ENCODE data around the gene ARHGAP22.
A peak's percentile ranks its signal among the peaks of the same experiment; 100 is the strongest.

ARHGAP22 gene

DNA sequence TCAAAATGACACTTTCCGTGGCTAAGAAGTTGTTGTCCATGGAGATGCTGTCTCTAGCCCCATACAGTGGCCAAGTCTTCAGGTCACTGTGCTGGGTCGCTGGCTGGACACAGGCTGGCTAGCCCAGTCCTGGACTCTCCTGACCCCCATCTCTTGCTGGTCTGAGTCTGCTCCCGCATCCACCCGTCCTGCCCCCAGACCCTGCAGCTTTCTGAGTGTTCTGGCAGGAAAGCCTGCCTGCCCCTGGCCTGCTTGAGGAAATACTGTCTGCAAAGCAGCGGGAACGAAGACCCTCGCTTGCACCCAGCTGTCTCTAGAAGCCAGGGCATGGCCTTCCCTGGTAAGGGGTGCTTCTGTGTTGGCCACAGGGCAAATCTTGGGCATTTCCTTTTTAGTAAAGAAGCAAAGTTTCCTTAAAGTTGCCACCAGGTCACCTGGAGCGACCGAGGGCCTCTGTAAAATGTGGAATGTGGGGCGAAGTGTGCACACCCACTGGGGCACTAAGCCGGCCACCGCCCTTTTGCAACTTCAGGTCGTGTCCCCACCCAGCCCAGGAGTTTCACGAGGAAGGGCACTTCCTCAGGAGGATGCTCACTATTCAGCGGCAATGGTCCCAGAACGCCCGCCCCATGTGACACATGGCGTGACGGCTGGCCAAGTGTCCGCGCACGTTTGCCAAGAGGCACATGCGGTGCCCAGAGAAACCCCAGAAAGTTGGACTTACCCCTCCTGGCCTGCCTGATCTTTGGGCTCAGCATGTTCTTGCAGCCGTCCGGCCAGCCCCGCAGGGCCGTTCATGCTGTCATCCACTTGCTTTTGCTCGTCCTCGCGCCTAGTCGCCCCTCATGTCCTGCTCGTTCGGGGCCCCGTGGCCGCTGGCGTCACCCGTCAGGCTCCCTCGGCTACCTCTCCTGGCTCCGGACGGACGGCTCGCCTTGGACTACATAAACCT is 558 bp downstream of the ARHGAP22 start:
- Histone ChIP-seq H3K9ac (ENCODE audit: low read length) (peak overlapping the region; percentile 88), H3K27me3 (replicated peaks; ENCODE audit: control insufficient read depth, insufficient read depth, low read length) (no peaks in the 10 kb centered on the region), H3K9me3 (ENCODE audit: control insufficient read depth, low read length) (no peaks in the 10 kb centered on the region), H3K4me3 (ENCODE audit: low read length) (peak overlapping the region; percentile 91), H3K36me3 (ENCODE audit: control insufficient read depth, insufficient read depth, low read length, severe bottlenecking) (no peaks in the 10 kb centered on the region), H3K4me1 (ENCODE audit: control insufficient read depth, insufficient read depth, low read length) (peaks cover 50% of the 10 kb centered on the region)
- DNase-seq (ENCODE audit: low read depth): peak; percentile 38

- Histone ChIP-seq H3K4me3 (ENCODE audit: low read length) (peak overlapping the region; percentile 91), H3K9me3 (ENCODE audit: control insufficient read depth, low read length) (no peaks in the 10 kb centered on the region), H3K27me3 (replicated peaks; ENCODE audit: control insufficient read depth, insufficient read depth, low read length) (no peaks in the 10 kb centered on the region), H3K36me3 (ENCODE audit: control insufficient read depth, insufficient read depth, low read length, severe bottlenecking) (no peaks in the 10 kb centered on the region), H3K4me1 (ENCODE audit: control insufficient read depth, insufficient read depth, low read length) (peaks cover 50% of the 10 kb centered on the region), H3K9ac (ENCODE audit: low read length) (peak overlapping the region; percentile 88)
- DNase-seq (ENCODE audit: low read depth): no peak
Measured at GRCh38 chr10:48603421-48604038, 1.3 kb downstream of the ARHGAP22 start.

DNA sequence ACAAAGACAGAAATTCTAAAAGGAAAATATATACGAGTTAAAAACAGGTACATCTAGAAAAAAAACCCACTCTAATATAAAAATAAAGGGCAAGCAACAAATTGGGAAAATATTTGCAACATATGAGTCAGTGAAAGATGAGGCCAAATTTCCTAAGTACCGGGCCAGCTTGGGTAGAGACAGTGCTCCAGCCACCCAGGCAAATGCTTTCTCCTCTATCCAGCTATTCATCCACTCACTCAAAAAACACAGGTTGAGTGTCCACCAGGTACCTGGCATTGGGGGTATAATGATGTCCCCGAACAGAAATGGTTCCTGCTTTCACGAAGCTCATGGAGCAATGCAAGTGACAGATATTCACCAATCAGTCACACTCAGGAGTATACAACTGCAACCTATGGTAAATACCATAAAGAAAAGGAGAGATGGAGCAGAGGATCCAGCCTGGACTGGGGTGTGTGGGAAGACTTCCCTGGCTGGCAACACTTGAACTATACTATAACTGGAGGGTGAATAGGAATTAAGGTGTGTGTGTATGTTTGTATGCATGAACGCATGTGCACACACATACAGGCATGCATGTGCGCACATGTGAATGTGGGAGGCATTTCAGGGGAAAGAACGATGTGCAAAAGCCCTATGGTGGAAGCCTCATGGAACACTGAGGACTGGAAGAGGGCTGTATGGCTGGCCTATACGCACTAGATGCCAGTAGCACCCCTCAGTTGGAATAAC is 2.3 kb downstream of the ARHGAP22 start:
- DNase-seq (ENCODE audit: low read depth): peak; percentile 41
- H3K4me3 ChIP-seq (ENCODE audit: low read length): no peak overlapping the region
- H3K36me3 ChIP-seq (ENCODE audit: control insufficient read depth, insufficient read depth, low read length, severe bottlenecking): no peaks in the 10 kb centered on the region

DNA sequence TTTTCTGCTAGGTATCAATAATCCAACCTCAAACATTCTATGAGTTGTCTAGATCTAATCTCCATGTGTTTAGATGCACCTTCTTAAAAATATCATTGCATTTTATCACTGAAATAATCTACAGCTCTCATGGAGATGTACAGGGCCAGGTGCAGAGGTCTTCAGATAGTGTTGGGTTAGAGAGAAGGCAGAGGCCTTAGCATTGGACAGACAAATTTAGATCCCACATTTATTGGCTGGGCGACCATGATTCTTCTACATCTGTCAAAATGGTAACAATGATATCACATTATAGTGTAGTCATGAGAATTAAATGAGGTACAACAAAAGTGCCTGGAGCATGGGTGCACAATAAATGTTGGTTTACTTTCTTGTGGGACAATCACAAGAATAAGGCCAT is 3.1 kb downstream of the ARHGAP22 start:
- no peaks in the 10 kb centered on the region for H3K9me3 ChIP-seq (ENCODE audit: control insufficient read depth, low read length)
- no peak for DNase-seq (ENCODE audit: low read depth)
- no peaks in the 10 kb centered on the region for H3K36me3 ChIP-seq (ENCODE audit: control insufficient read depth, insufficient read depth, low read length, severe bottlenecking)
- no peak overlapping the region for H3K9ac ChIP-seq (ENCODE audit: low read length)
- no peaks in the 10 kb centered on the region for H3K27me3 ChIP-seq (replicated peaks; ENCODE audit: control insufficient read depth, insufficient read depth, low read length)
- no peak overlapping the region for H3K4me3 ChIP-seq (ENCODE audit: low read length)
- H3K4me1 ChIP-seq (ENCODE audit: control insufficient read depth, insufficient read depth, low read length): peaks cover 42% of the 10 kb centered on the region

More for the DNA sequence above, 2.3 kb downstream of the ARHGAP22 start:
- H3K27me3 ChIP-seq (replicated peaks; ENCODE audit: control insufficient read depth, insufficient read depth, low read length): no peaks in the 10 kb centered on the region
- H3K9me3 ChIP-seq (ENCODE audit: control insufficient read depth, low read length): no peaks in the 10 kb centered on the region
- H3K9ac ChIP-seq (ENCODE audit: low read length): no peak overlapping the region
- peaks cover 49% of the 10 kb centered on the region for H3K4me1 ChIP-seq (ENCODE audit: control insufficient read depth, insufficient read depth, low read length)

DNA sequence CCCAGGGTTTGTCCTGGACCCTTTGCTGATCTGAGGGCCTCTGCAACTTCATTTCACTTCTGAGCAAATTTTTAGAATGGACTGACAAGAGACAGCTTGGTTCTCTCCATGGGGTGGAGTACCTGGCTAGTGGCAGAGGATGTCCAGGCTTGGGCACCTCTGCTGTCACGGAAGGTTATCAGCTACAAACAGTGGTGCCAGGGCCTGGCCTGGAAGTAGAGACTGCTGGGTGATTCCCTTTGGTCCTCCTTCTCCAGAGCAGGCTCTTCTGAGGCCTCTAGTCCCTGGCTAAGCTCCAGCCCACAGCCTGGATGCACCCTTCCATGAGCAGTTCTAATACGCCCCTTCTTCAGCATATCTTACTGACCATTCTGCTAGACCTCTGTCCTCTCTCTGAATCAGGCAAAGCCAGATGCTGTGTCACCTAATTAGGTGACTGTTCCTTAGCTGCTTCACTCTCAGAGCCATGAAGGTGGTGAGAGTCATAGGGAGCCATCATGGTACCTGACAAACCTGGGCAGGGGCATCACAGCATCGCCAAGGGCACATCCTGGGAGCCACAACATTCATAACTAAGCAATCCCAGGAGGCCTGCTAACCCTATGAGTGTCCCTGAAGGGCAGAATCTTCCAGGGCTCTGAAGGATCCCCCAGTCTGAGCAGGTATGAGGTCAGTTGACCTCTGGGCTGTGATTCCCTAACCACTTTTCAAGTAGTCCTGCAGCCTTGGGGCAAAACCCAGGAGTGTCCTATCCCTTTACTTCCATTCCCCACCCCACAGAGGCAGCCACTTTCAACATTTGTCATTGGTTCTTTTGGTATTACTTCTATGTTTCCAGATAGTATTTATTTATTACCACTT is 4.0 kb downstream of the ARHGAP22 start:
- no peak for DNase-seq (ENCODE audit: low read depth)
- H3K27me3 ChIP-seq (replicated peaks; ENCODE audit: control insufficient read depth, insufficient read depth, low read length): no peaks in the 10 kb centered on the region
- peak overlapping the region; percentile 16 for H3K9ac ChIP-seq (ENCODE audit: low read length)
- no peaks in the 10 kb centered on the region for H3K36me3 ChIP-seq (ENCODE audit: control insufficient read depth, insufficient read depth, low read length, severe bottlenecking)
- no peaks in the 10 kb centered on the region for H3K9me3 ChIP-seq (ENCODE audit: control insufficient read depth, low read length)
- H3K4me1 ChIP-seq (ENCODE audit: control insufficient read depth, insufficient read depth, low read length): peaks cover 37% of the 10 kb centered on the region
- no peak overlapping the region for H3K4me3 ChIP-seq (ENCODE audit: low read length)

GRCh38 chr10:48599830-48600134 is 5.1 kb downstream of the ARHGAP22 start:
- no peaks in the 10 kb centered on the region for H3K27me3 ChIP-seq (replicated peaks; ENCODE audit: control insufficient read depth, insufficient read depth, low read length)
- H3K4me3 ChIP-seq (ENCODE audit: low read length): no peak overlapping the region
- no peak for DNase-seq (ENCODE audit: low read depth)
- H3K9ac ChIP-seq (ENCODE audit: low read length): no peak overlapping the region
- no peaks in the 10 kb centered on the region for H3K36me3 ChIP-seq (ENCODE audit: control insufficient read depth, insufficient read depth, low read length, severe bottlenecking)
- H3K4me1 ChIP-seq (ENCODE audit: control insufficient read depth, insufficient read depth, low read length): peaks cover 34% of the 10 kb centered on the region
- no peaks in the 10 kb centered on the region for H3K9me3 ChIP-seq (ENCODE audit: control insufficient read depth, low read length)

DNA sequence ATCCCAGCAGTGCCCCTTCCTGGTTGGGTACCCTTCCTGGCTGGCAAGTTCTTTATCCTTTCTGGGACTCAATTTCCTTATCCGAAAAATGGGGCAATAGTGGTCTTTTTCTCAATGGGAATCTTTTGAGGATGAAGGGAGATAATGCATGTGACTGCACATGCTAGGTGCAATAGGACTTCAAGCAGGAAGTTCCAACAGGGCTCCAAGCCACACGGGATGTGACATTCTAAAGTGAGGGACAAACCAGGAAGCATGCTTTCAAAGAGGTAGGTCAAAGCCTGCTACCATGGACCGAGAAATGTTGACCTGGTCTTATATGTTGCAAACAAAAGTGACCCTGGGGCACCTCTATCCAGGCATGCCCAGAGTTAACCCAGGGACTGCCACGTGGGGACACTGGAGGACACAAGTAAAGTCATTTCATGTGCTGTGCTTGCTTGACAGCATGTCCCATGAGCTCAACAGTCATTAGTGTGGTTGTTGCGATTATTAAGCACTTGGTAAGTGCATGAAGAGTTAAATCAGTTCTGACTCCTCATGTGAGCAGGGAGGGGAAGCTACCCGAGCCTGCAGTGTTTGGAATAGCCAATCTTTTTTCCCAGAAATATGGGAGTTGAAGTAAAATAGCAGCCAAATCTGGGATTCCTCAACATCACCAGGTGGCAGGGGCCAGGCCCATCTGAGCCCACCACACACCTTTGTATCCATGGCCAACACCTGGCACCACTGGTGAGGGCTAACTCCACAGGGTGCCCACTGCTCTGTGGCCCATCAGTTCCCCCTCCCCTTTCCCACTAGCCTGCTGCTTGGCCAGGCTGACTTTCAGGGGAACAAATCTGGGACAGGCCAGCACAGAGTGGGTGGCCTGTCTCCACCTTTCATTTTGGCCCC is 5.7 kb downstream of the ARHGAP22 start:
- H3K27me3 ChIP-seq (replicated peaks; ENCODE audit: control insufficient read depth, insufficient read depth, low read length): no peaks in the 10 kb centered on the region
- H3K9ac ChIP-seq (ENCODE audit: low read length): no peak overlapping the region
- no peaks in the 10 kb centered on the region for H3K36me3 ChIP-seq (ENCODE audit: control insufficient read depth, insufficient read depth, low read length, severe bottlenecking)
- no peak overlapping the region for H3K4me3 ChIP-seq (ENCODE audit: low read length)
- H3K9me3 ChIP-seq (ENCODE audit: control insufficient read depth, low read length): no peaks in the 10 kb centered on the region
- no peak for DNase-seq (ENCODE audit: low read depth)
- H3K4me1 ChIP-seq (ENCODE audit: control insufficient read depth, insufficient read depth, low read length): peaks cover 29% of the 10 kb centered on the region

DNA sequence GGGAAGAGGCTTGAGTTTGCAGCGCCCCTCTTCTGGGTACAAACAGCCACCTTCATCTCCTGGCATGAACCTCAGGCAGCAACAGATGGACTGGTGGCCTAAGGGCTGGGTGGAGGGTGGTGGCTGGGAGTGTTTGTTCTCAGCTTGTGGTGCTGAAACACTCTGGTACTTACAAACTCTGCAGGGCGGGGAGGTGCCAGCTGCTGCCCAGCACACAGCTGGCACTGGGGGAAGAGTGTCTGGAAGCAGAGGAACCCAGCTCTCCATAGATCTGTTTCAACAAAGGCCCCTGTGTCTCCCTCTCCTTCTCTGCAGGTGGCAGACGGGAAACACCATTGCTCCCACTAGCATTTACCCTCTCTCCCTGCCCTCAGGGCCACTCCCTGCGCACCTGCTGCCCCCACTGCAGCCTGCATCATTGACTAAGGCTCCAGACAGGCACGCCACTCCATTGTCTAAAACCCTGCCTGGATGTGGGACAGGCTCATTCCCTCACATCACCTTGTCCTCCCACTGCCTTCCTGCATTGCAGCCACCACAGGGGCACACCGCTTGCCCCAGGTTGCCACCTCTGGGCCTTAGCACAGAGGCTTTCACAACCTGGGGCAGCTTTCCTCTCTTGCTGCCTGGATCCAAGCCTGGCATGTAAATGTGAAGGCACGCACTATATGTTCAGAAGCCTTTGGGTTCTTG is 6.5 kb downstream of the ARHGAP22 start:
- no peak for DNase-seq (ENCODE audit: low read depth)
- H3K9ac ChIP-seq (ENCODE audit: low read length): no peak overlapping the region
- no peak overlapping the region for H3K4me3 ChIP-seq (ENCODE audit: low read length)
- no peaks in the 10 kb centered on the region for H3K27me3 ChIP-seq (replicated peaks; ENCODE audit: control insufficient read depth, insufficient read depth, low read length)
- H3K4me1 ChIP-seq (ENCODE audit: control insufficient read depth, insufficient read depth, low read length): peaks cover 21% of the 10 kb centered on the region
- H3K36me3 ChIP-seq (ENCODE audit: control insufficient read depth, insufficient read depth, low read length, severe bottlenecking): no peaks in the 10 kb centered on the region
- H3K9me3 ChIP-seq (ENCODE audit: control insufficient read depth, low read length): no peaks in the 10 kb centered on the region

DNA sequence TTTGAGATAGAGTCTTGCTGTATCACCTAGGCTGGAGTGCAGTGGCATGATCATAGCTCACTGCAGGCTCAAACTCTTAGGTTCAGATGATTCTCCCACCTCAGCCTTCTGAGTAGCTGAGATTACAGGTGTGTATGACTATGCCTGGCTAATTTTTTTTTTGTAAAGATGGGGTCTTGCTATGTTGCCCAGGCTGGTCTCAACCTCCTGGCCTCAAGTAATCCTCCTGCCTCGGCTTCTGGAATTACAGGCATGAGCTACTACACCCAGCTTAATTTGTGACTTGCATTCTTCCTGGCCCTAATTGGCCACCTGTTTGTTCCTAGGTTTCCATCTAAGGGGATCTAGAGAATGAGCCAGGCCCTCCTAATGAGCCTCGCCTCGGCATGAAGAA is 9.3 kb downstream of the ARHGAP22 start:
- Histone ChIP-seq H3K36me3 (ENCODE audit: control insufficient read depth, insufficient read depth, low read length, severe bottlenecking) (no peaks in the 10 kb centered on the region), H3K4me1 (ENCODE audit: control insufficient read depth, insufficient read depth, low read length) (peaks cover 10% of the 10 kb centered on the region), H3K9me3 (ENCODE audit: control insufficient read depth, low read length) (no peaks in the 10 kb centered on the region), H3K27me3 (replicated peaks; ENCODE audit: control insufficient read depth, insufficient read depth, low read length) (no peaks in the 10 kb centered on the region), H3K9ac (ENCODE audit: low read length) (no peak overlapping the region), H3K4me3 (ENCODE audit: low read length) (no peak overlapping the region)
- DNase-seq (ENCODE audit: low read depth): no peak

All from adipocyte (in vitro differentiated cells).